AG04449 (cell line): ENCODE data around the gene CBX5.

Experiments used
- CTCF ChIA-PET: fragments of 350-600 bp; formaldehyde crosslinking; extraction: SDS; loops from one replicate; lab custom pipeline; 2021; ENCODE audit warnings: antibody characterized with exemption; lab: Yijun Ruan, JAX
- POLR2A ChIA-PET: fragments of 400-600, 350-600 bp; formaldehyde crosslinking; extraction: SDS; loops from one replicate; lab custom pipeline; 2020; ENCODE audit warnings: antibody characterized with exemption, inconsistent platforms; lab: Yijun Ruan, JAX
- DNase-seq: peaks from one replicate; pipeline ENCODE4 v3.0.0-alpha.2; 2010; ENCODE audit warnings: low read depth, low spot score
- H3K4me3 ChIP-seq: 2 replicates; pipeline ENCODE4 v1.5.1; 2011; ENCODE audit warnings: low read depth, mild to moderate bottlenecking, control low read depth, low read length
- TF ChIP-seq, protein P1 (sequence below): IDR thresholded peaks from one replicate; pipeline ENCODE4 v1.5.1; 2011; ENCODE audit warnings: mild to moderate bottlenecking, moderate library complexity, low read length, control low read depth, inconsistent platforms; ENCODE audit not compliant: insufficient read depth; ENCODE audit errors: missing control alignments

CBX5 gene

DNA sequence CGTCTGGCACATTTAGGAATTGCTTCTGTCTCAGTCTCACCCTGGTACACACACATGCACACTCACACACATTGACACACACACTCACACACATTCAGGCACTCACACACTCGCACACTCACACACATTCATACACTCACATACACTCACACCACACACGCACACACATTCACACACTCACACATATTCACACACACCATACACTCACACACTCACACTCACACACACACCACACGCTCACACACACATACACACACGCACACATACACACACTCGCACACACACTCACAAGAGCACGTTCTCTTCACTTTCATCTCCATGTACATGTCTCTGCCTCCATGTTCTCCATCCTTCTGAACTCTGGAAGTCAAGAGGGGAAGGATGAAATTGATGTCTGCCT lies 68.0 kb downstream of the CBX5 start:
- ChIA-PET POLR2A (no interaction called here), CTCF (interaction anchor here (1.0 to 28.5 kb wide), 7 partner anchors 9 to 225 kb away, joined by 3 to 908 read pairs (median 306); partner anchors contain the start of genes HOXC10, HOXC5, HOXC6 and HOXC8)
- TF ChIP-seq, protein P1, sequence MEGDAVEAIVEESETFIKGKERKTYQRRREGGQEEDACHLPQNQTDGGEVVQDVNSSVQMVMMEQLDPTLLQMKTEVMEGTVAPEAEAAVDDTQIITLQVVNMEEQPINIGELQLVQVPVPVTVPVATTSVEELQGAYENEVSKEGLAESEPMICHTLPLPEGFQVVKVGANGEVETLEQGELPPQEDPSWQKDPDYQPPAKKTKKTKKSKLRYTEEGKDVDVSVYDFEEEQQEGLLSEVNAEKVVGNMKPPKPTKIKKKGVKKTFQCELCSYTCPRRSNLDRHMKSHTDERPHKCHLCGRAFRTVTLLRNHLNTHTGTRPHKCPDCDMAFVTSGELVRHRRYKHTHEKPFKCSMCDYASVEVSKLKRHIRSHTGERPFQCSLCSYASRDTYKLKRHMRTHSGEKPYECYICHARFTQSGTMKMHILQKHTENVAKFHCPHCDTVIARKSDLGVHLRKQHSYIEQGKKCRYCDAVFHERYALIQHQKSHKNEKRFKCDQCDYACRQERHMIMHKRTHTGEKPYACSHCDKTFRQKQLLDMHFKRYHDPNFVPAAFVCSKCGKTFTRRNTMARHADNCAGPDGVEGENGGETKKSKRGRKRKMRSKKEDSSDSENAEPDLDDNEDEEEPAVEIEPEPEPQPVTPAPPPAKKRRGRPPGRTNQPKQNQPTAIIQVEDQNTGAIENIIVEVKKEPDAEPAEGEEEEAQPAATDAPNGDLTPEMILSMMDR, result no peak
- no peak overlapping the region for H3K4me3 ChIP-seq
- no peak for DNase-seq

GRCh38 chr12:54210400-54210790 lies 69.5 kb downstream of the CBX5 start:
- ChIA-PET POLR2A (no interaction called here), CTCF (interaction anchor here (1.0 to 28.5 kb wide), 13 partner anchors 8 to 453 kb away, joined by 3 to 908 read pairs (median 21); partner anchors contain the start of genes HOXC10, HOXC5, HOXC6 and HOXC8)
- H3K4me3 ChIP-seq, result no peak overlapping the region
- DNase-seq, result no peak
- TF ChIP-seq, protein P1, result no peak

DNA sequence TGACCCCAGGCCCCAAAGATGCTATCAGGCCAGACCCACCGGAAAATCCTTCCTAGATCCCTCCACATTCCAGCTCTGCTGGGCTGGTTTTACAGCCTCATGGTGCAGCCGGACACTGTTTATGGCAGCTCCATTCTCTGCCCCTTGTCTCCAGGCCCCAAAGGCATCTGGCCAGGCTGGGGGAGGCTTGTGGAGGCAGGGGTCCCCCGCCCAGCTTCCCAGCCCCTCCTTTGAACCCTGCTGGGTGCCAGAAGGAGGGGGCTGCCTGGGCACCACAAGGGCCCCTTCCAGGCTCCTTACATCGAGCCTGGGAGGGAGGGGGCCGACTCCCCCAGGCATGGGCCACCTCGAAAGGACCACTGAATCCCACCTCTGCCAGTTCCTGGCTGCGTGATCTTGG lies 71.3 kb downstream of the CBX5 start:
- CTCF ChIA-PET, result interaction anchor here (0.8 to 28.5 kb wide), 34 partner anchors 6 to 506 kb away, joined by 3 to 908 read pairs (median 6); partner anchors contain the start of genes COPZ1, HOXC10, HOXC5 and HOXC6
- TF ChIP-seq, protein P1, result no peak
- POLR2A ChIA-PET, result no interaction called here
- DNase-seq, result no peak
- no peak overlapping the region for H3K4me3 ChIP-seq

DNA sequence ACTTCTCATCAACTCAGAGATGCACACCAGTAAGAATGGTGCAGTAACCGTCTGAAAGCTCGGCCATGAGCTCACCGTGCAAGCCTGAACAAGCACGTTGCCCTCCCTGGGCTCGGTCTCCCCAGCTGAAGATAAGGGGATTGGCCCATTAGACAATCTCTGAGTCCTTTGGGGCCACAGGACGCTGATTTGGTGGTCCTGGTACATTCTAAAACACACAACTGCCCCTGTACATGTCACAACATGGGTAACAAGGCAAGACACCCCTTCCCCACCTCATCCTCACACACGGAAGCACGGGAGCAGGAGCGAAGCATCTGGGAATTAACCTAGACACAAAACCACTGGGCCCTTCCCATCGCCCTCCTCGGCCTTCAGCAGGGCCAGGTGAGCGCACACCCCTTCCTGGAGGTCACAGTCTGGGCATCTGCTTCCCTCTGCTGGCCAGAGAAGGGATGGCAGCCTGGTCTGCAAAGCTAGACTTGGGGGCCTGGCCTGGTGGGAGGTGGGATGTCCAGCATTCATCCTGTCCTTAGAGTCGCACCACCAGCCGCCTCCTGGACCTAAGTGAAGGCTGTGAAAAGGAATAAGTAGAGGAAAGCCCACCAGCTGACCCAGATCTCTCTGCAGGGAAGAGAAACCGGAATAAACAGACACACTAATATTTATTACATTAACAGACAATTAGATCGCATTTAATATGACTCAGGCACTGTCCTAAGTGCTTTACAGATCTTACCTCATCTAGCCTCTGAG lies 72.2 kb downstream of the CBX5 start:
- ChIA-PET CTCF (interaction anchor here (0.8 to 28.5 kb wide), 48 partner anchors 7 to 530 kb away, joined by 3 to 908 read pairs (median 4); partner anchors contain the start of genes COPZ1, HOXC10, HOXC5 and HOXC6), POLR2A (interaction anchor here (0.6 to 1.2 kb wide), 6 partner anchors 16 to 231 kb away, joined by 3 to 6 read pairs (median 3); partner anchors contain the start of genes HOXC10 and HOXC5)
- no peak overlapping the region for H3K4me3 ChIP-seq
- TF ChIP-seq, protein P1, result peak; percentile 99
- no peak for DNase-seq

GRCh38 chr12:54206791-54207190 lies 73.1 kb downstream of the CBX5 start:
- TF ChIP-seq, protein P1, result no peak
- no peak for DNase-seq
- H3K4me3 ChIP-seq, result no peak overlapping the region
- ChIA-PET CTCF (interaction anchor here (1.0 to 28.5 kb wide), 34 partner anchors 8 to 529 kb away, joined by 3 to 908 read pairs (median 6); partner anchors contain the start of genes HOXC10, HOXC5, HOXC6 and HOXC8), POLR2A (interaction anchor here (0.7 kb wide), 1 partner anchor 172 kb away, joined by 4 read pairs; no protein-coding TSS in a partner anchor)

DNA sequence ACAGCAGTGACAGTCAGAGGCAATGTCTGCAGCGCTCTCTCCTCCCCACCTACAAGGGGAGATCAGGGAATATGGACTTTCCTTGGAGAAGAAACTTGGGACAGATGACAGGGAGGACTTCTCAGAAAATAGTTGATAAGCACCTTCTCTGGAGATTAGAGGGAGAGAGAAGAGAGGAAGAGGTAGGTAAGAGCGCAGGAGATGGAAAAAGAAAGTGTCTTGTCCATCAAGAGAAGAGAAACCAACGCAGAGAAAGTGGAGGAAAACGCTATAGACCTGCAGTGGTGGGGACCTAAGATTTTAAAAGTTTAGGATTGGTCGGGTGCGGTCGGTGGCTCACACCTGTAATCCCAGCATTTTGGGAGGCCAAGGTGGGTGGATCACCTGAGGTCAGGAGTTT lies 75.6 kb downstream of the CBX5 start:
- TF ChIP-seq, protein P1, result no peak
- ChIA-PET POLR2A (no interaction called here), CTCF (interaction anchor here (1.0 to 28.5 kb wide), 7 partner anchors 10 to 218 kb away, joined by 4 to 908 read pairs (median 306); partner anchors contain the start of genes HOXC10, HOXC5, HOXC6 and HOXC8)
- DNase-seq, result no peak
- H3K4me3 ChIP-seq, result no peak overlapping the region
